Body of pancreas (tissue), 4 donors: ENCODE results near the gene EYS. TPM values are rescaled to one million over a fixed set of nuclear protein-coding genes. Genes with fewer than 3 reads are reported as not detected.
A peak's percentile ranks its signal among the peaks of the same experiment; 100 is the strongest.

Experiments
- ATAC-seq: fragments of 150-250 bp; one replicate; pipeline ENCODE4 v1.9.1; 2016
- DNase-seq, 4 donors: peaks; one replicate each; pipeline ENCODE4 v3.0.0-alpha.2; 2019
- H3K27ac ChIP-seq, 4 donors: fragments of 200-600 bp; sonication (generic); 1 replicate in 3 of 4; 2 replicates in 1 of 4; pipeline versions ENCODE4 v1.5.1 to v1.6.1; 2016 to 2019; ENCODE audit warnings: mild to moderate bottlenecking in 1 of 4, mixed read lengths in 1 of 4, moderate library complexity in 1 of 4
- H3K27me3 ChIP-seq, 2 donors: fragments of 200-600 bp; sonication (generic); one replicate each; pipeline ENCODE4 v1.6.0; 2016; ENCODE audit warnings: mild to moderate bottlenecking in 1 of 2
- H3K36me3 ChIP-seq, 2 donors: fragments of 200-600 bp; sonication (generic); replicated peaks in 1 of 2; 2 replicates each; pipeline ENCODE4 v1.5.1; 2016; ENCODE audit warnings: low read depth in 2 of 2; ENCODE audit not compliant: insufficient read depth in 1 of 2
- H3K4me1 ChIP-seq: fragments of 200-600 bp; sonication (generic); one replicate; pipeline ENCODE4 v1.6.0; 2016
- H3K4me3 ChIP-seq, 2 donors: fragments of 200-600 bp; sonication (generic); 1 replicate in 1 of 2; 2 replicates in 1 of 2; pipeline ENCODE4 v1.5.1; 2016 to 2019
- H3K9me3 ChIP-seq, 3 donors: fragments of 200-600 bp; sonication (generic); 1 replicate in 2 of 3; 2 replicates in 1 of 3; pipeline ENCODE4 v1.5.1; 2016
- CTCF ChIP-seq, 7 experiments: fragments of 450-650 bp in 4 of 7; fragments of 200-600 bp in 3 of 7; sonication (generic) in 3 of 7; IDR thresholded peaks; one replicate each; pipeline ENCODE4 v1.5.1; 2016 to 2019; ENCODE audit warnings: antibody characterized with exemption in 7 of 7
- POLR2A ChIP-seq, 3 donors: fragments of 450-650 bp; IDR thresholded peaks; one replicate each; pipeline ENCODE4 v1.6.1; 2016; ENCODE audit warnings: antibody characterized with exemption in 3 of 3, mild to moderate bottlenecking in 2 of 3
- WGBS, 2 donors: methylation state at CpG; one replicate each; pipeline ENCODE4 v1.1.5; 2017; 5-methylcytosine and 5-hydroxymethylcytosine counted together
- intact Hi-C: fragments of 100-400 bp; cut with DNase I; formaldehyde crosslinking; loops from one replicate; pipeline ENCODE4 v1.15.1; 2023
- total RNA-seq, 2 donors: library from RNA; depleted of rRNA; stranded (reverse); fragments of >200 nt; gene quantifications; one replicate each; pipeline ENCODE4 v1.1.0, GENCODE V29; 2016

EYS gene
- total RNA-seq, 2 donors from 2014 or later, result 0.26 TPM; not detected in 1

- no peak for ATAC-seq
- DNase-seq, result no peak
- TF ChIP-seq POLR2A (IDR thresholded peaks at IDR 0.05), result no peak
- TF ChIP-seq CTCF (IDR thresholded peaks at IDR 0.05), result no peak
- Histone ChIP-seq H3K9me3 (no peaks in the 10 kb centered on the region), H3K27me3 (no peaks in the 10 kb centered on the region), H3K36me3 (no peaks in the 10 kb centered on the region), H3K27ac (no peak overlapping the region), H3K4me1 (peaks cover 4% of the 10 kb centered on the region), H3K4me3 (no peak overlapping the region)
- 64 to 74% methylated on average over 1 of the region's 1 CpG for WGBS, 2 donors
- intact Hi-C loops, result no loop called here
These were observed 1922.0 kb downstream of the EYS start for GRCh38 chr6:63785006-63785405.

- no peaks in the 10 kb centered on the region for H3K27me3 ChIP-seq
- H3K4me3 ChIP-seq, result no peak overlapping the region
- DNase-seq, result peak in 3 of 4 donors; percentile 9 to 52 (median 47)
- intact Hi-C loops, result no loop called here
- no peaks in the 10 kb centered on the region for H3K9me3 ChIP-seq
- peak; percentile 85 for ATAC-seq
- H3K4me1 ChIP-seq, result peaks cover 4% of the 10 kb centered on the region
- WGBS, 2 donors, result 33 to 47% methylated on average over 1 of the region's 1 CpG
- H3K36me3 ChIP-seq, result no peaks in the 10 kb centered on the region
- TF ChIP-seq CTCF (IDR thresholded peaks at IDR 0.05) (no peak), POLR2A (IDR thresholded peaks at IDR 0.05) (no peak)
- H3K27ac ChIP-seq, result peak overlapping the region in 2 of 4 donors; percentile 30 to 32
These were observed 1923.9 kb downstream of the EYS start for GRCh38 chr6:63783096-63783495.

- Histone ChIP-seq H3K27me3 (no peaks in the 10 kb centered on the region), H3K4me3 (no peak overlapping the region), H3K36me3 (no peaks in the 10 kb centered on the region), H3K27ac (no peak overlapping the region), H3K4me1 (no peaks in the 10 kb centered on the region), H3K9me3 (no peaks in the 10 kb centered on the region)
- TF ChIP-seq POLR2A (IDR thresholded peaks at IDR 0.05) (no peak), CTCF (IDR thresholded peaks at IDR 0.05) (no peak)
- 61 to 83% methylated on average over 1 of the region's 1 CpG for WGBS, 2 donors
- DNase-seq (no peak), ATAC-seq (no peak)
- intact Hi-C loops, result no loop called here
These were observed 1932.1 kb downstream of the EYS start for GRCh38 chr6:63774961-63775360.

- H3K36me3 ChIP-seq, result no peaks in the 10 kb centered on the region
- 63 to 74% methylated on average over 2 of the region's 2 CpGs for WGBS, 2 donors
- no peak for TF ChIP-seq CTCF (IDR thresholded peaks at IDR 0.05)
- TF ChIP-seq POLR2A (IDR thresholded peaks at IDR 0.05), result no peak
- no peaks in the 10 kb centered on the region for H3K9me3 ChIP-seq
- intact Hi-C loops, result no loop called here
- H3K4me3 ChIP-seq, result no peak overlapping the region
- H3K27ac ChIP-seq, result no peak overlapping the region
- H3K27me3 ChIP-seq, result no peaks in the 10 kb centered on the region
- no peaks in the 10 kb centered on the region for H3K4me1 ChIP-seq
- DNase-seq (no peak), ATAC-seq (no peak)
These were observed 1933.8 kb downstream of the EYS start for GRCh38 chr6:63773200-63773599.

- DNase-seq (no peak), ATAC-seq (no peak)
- no peak for TF ChIP-seq POLR2A (IDR thresholded peaks at IDR 0.05)
- no peak for TF ChIP-seq CTCF (IDR thresholded peaks at IDR 0.05)
- intact Hi-C loops, result loop anchor here (10.0 kb wide), 1 partner anchor 181 kb away; no protein-coding TSS in a partner anchor
- no peak overlapping the region for H3K4me3 ChIP-seq
- no peaks in the 10 kb centered on the region for H3K9me3 ChIP-seq
- no peaks in the 10 kb centered on the region for H3K27me3 ChIP-seq
- H3K27ac ChIP-seq, result no peak overlapping the region
- H3K4me1 ChIP-seq, result no peaks in the 10 kb centered on the region
- H3K36me3 ChIP-seq, result no peaks in the 10 kb centered on the region
- whole genome bisulfite sequencing, 2 donors, result 68 to 77% methylated on average over 2 of the region's 2 CpGs
These were observed 1941.2 kb downstream of the EYS start for GRCh38 chr6:63765828-63766227.
